Trophoblast cell (in vitro differentiated cells and primary cell): Measurements from ENCODE around the gene LRBA.

Experiments
- DNase-seq, 2 donors: peaks; one replicate each; pipeline ENCODE4 v3.0.0-alpha.2; 2016
- H2AFZ ChIP-seq: 2 replicates; pipeline ENCODE4 v1.6.1; 2013; ENCODE audit warnings: low read length, moderate library complexity, mild to moderate bottlenecking; ENCODE audit not compliant: insufficient read depth, poor library complexity
- H2AK5ac ChIP-seq: 2 replicates; pipeline ENCODE4 v1.6.1; 2013; ENCODE audit warnings: mild to moderate bottlenecking, low read length
- H2BK120ac ChIP-seq: 2 replicates; pipeline ENCODE4 v1.6.1; 2013; ENCODE audit warnings: low read length, mild to moderate bottlenecking, moderate library complexity; ENCODE audit not compliant: insufficient read depth, poor library complexity
- H2BK12ac ChIP-seq: 2 replicates; pipeline ENCODE4 v1.6.1; 2013; ENCODE audit warnings: mild to moderate bottlenecking, low read length, moderate library complexity
- H2BK5ac ChIP-seq: 2 replicates; pipeline ENCODE4 v1.6.1; 2013; ENCODE audit warnings: low read length, low read depth, moderate library complexity, mild to moderate bottlenecking; ENCODE audit not compliant: poor library complexity
- H3K14ac ChIP-seq: 2 replicates; pipeline ENCODE4 v1.6.1; 2013; ENCODE audit warnings: mild to moderate bottlenecking, low read length
- H3K18ac ChIP-seq: 2 replicates; pipeline ENCODE4 v1.6.1; 2013; ENCODE audit warnings: mild to moderate bottlenecking, low read length
- H3K23ac ChIP-seq: 2 replicates; pipeline ENCODE4 v1.6.1; 2013; ENCODE audit warnings: low read length
- H3K27ac ChIP-seq: 2 replicates; pipeline ENCODE4 v1.5.1; 2013; ENCODE audit warnings: low read depth, mild to moderate bottlenecking, inconsistent platforms, low read length, moderate library complexity
- H3K27me3 ChIP-seq: 2 replicates; pipeline ENCODE4 v1.6.1; 2013; ENCODE audit warnings: inconsistent platforms, mild to moderate bottlenecking, low read length, moderate library complexity; ENCODE audit not compliant: insufficient read depth
- H3K36me3 ChIP-seq, 2 experiments: 1 replicate in 1 of 2; 2 replicates in 1 of 2; pipeline ENCODE4 v1.6.1; 2013; ENCODE audit warnings: low read length in 2 of 2, mild to moderate bottlenecking in 2 of 2, moderate library complexity in 1 of 2; ENCODE audit not compliant: insufficient read depth in 2 of 2, control insufficient read depth in 1 of 2
- H3K4ac ChIP-seq: 2 replicates; pipeline ENCODE4 v1.6.1; 2013; ENCODE audit warnings: low read depth, mild to moderate bottlenecking, low read length, moderate library complexity
- H3K4me1 ChIP-seq, 2 experiments: 1 replicate in 1 of 2; 2 replicates in 1 of 2; pipeline ENCODE4 v1.6.1; 2013; ENCODE audit warnings: low read length in 2 of 2, mild to moderate bottlenecking in 2 of 2, moderate library complexity in 1 of 2; ENCODE audit not compliant: insufficient read depth in 2 of 2, control insufficient read depth in 1 of 2
- H3K4me2 ChIP-seq: 2 replicates; pipeline ENCODE4 v1.6.1; 2013; ENCODE audit warnings: inconsistent platforms, mild to moderate bottlenecking, low read length, moderate library complexity
- H3K4me3 ChIP-seq: 2 replicates; pipeline ENCODE4 v1.5.1; 2013; ENCODE audit warnings: mild to moderate bottlenecking, low read depth, low read length, inconsistent platforms
- H3K79me1 ChIP-seq: one replicate; pipeline ENCODE4 v1.6.1; 2013; ENCODE audit warnings: low read length
- H3K79me2 ChIP-seq: 2 replicates; pipeline ENCODE4 v1.6.1; 2013; ENCODE audit warnings: low read length, mild to moderate bottlenecking; ENCODE audit not compliant: control insufficient read depth, insufficient read depth, poor library complexity
- H3K9ac ChIP-seq: 2 replicates; pipeline ENCODE4 v1.6.1; 2013; ENCODE audit warnings: mild to moderate bottlenecking, low read length
- H3K9me3 ChIP-seq: 2 replicates; pipeline ENCODE4 v1.6.1; 2013; ENCODE audit warnings: low read depth, mild to moderate bottlenecking, control low read depth, inconsistent platforms, low read length; ENCODE audit not compliant: insufficient read depth
- H4K12ac ChIP-seq: 2 replicates; pipeline ENCODE4 v1.6.1; 2013; ENCODE audit warnings: low read depth, mild to moderate bottlenecking, low read length, moderate library complexity
- H4K8ac ChIP-seq: 2 replicates; pipeline ENCODE4 v1.6.1; 2013; ENCODE audit warnings: low read depth, mild to moderate bottlenecking, low read length, moderate library complexity
- H4K91ac ChIP-seq: one replicate; pipeline ENCODE4 v1.6.1; 2013; ENCODE audit warnings: low read depth, mild to moderate bottlenecking, low read length, moderate library complexity
- WGBS: extraction: QIAGEN DNeasy Blood & Tissue Kit; methylation state at CpG from one replicate; pipeline ENCODE4 v1.1.7; 2013; ENCODE audit warnings: missing lambda C conversion rate; ENCODE audit not compliant: insufficient read length, insufficient coverage; ENCODE audit errors: extremely low coverage; 5-methylcytosine and 5-hydroxymethylcytosine counted together

The LRBA gene

GRCh38 chr4:150384249-150384648 lies 630.8 kb downstream of the LRBA start:
- no peaks in the 10 kb centered on the region for H3K9me3 ChIP-seq
- no peak overlapping the region for H4K12ac ChIP-seq
- no peaks in the 10 kb centered on the region for H3K79me1 ChIP-seq
- DNase-seq = no peak
- H3K4ac ChIP-seq = no peak overlapping the region
- no peaks in the 10 kb centered on the region for H3K79me2 ChIP-seq
- no CpG with 5 or more reads among the region's 4 CpGs for WGBS
- no peak overlapping the region for H3K4me2 ChIP-seq
- H2BK5ac ChIP-seq = no peak overlapping the region
- H2BK12ac ChIP-seq = no peak overlapping the region
- no peak overlapping the region for H2AFZ ChIP-seq
- H3K14ac ChIP-seq = no peak overlapping the region
- no peak overlapping the region for H3K23ac ChIP-seq
- H3K4me3 ChIP-seq = no peak overlapping the region
- H3K4me1 ChIP-seq = no peaks in the 10 kb centered on the region
- H2BK120ac ChIP-seq = no peak overlapping the region
- no peaks in the 10 kb centered on the region for H3K36me3 ChIP-seq
- no peak overlapping the region for H4K8ac ChIP-seq
- H3K27me3 ChIP-seq = no peaks in the 10 kb centered on the region
- H2AK5ac ChIP-seq = no peak overlapping the region
- no peak overlapping the region for H3K18ac ChIP-seq
- H3K9ac ChIP-seq = no peak overlapping the region
- H3K27ac ChIP-seq = no peak overlapping the region
- no peak overlapping the region for H4K91ac ChIP-seq

- DNase-seq = no peak
- no peak overlapping the region for H2AFZ ChIP-seq
- H3K4ac ChIP-seq = no peak overlapping the region
- H3K4me3 ChIP-seq = no peak overlapping the region
- no peak overlapping the region for H4K91ac ChIP-seq
- no peaks in the 10 kb centered on the region for H3K9me3 ChIP-seq
- no CpG with 5 or more reads among the region's 1 CpG for WGBS
- H4K8ac ChIP-seq = no peak overlapping the region
- no peak overlapping the region for H2BK5ac ChIP-seq
- no peaks in the 10 kb centered on the region for H3K79me2 ChIP-seq
- no peak overlapping the region for H2BK120ac ChIP-seq
- no peak overlapping the region for H3K14ac ChIP-seq
- no peak overlapping the region for H3K27ac ChIP-seq
- no peaks in the 10 kb centered on the region for H3K79me1 ChIP-seq
- no peaks in the 10 kb centered on the region for H3K36me3 ChIP-seq
- H2AK5ac ChIP-seq = no peak overlapping the region
- no peak overlapping the region for H3K9ac ChIP-seq
- no peaks in the 10 kb centered on the region for H3K27me3 ChIP-seq
- no peaks in the 10 kb centered on the region for H3K4me1 ChIP-seq
- no peak overlapping the region for H3K18ac ChIP-seq
- H4K12ac ChIP-seq = no peak overlapping the region
- H3K4me2 ChIP-seq = no peak overlapping the region
- no peak overlapping the region for H3K23ac ChIP-seq
- H2BK12ac ChIP-seq = no peak overlapping the region
Measured at GRCh38 chr4:150382028-150382427, 633.1 kb downstream of the LRBA start.

GRCh38 chr4:150381609-150382008 lies 633.5 kb downstream of the LRBA start:
- Histone ChIP-seq H3K27me3 (no peaks in the 10 kb centered on the region), H3K9ac (no peak overlapping the region), H3K36me3 (no peaks in the 10 kb centered on the region), H4K12ac (no peak overlapping the region), H2BK12ac (no peak overlapping the region), H2AK5ac (no peak overlapping the region), H3K27ac (no peak overlapping the region), H2AFZ (no peak overlapping the region), H3K14ac (no peak overlapping the region), H3K4ac (no peak overlapping the region), H3K79me1 (no peaks in the 10 kb centered on the region), H3K18ac (no peak overlapping the region), H3K79me2 (no peaks in the 10 kb centered on the region), H3K23ac (no peak overlapping the region), H2BK5ac (no peak overlapping the region), H3K4me2 (no peak overlapping the region), H4K91ac (no peak overlapping the region), H4K8ac (no peak overlapping the region), H3K4me3 (no peak overlapping the region), H3K9me3 (no peaks in the 10 kb centered on the region), H2BK120ac (no peak overlapping the region), H3K4me1 (no peaks in the 10 kb centered on the region)
- WGBS = no CpG with 5 or more reads among the region's 3 CpGs
- DNase-seq = peak; percentile 64 to 95

GRCh38 chr4:150381036-150381435 lies 634.0 kb downstream of the LRBA start:
- Histone ChIP-seq H2AFZ (no peak overlapping the region), H4K91ac (no peak overlapping the region), H3K4me3 (no peak overlapping the region), H3K9ac (no peak overlapping the region), H2BK12ac (no peak overlapping the region), H3K9me3 (no peaks in the 10 kb centered on the region), H3K23ac (no peak overlapping the region), H4K8ac (no peak overlapping the region), H3K36me3 (no peaks in the 10 kb centered on the region), H3K79me1 (no peaks in the 10 kb centered on the region), H3K27ac (no peak overlapping the region), H2AK5ac (no peak overlapping the region), H3K18ac (no peak overlapping the region), H3K4ac (no peak overlapping the region), H3K79me2 (no peaks in the 10 kb centered on the region), H2BK120ac (no peak overlapping the region), H4K12ac (no peak overlapping the region), H2BK5ac (no peak overlapping the region), H3K27me3 (no peaks in the 10 kb centered on the region), H3K14ac (no peak overlapping the region), H3K4me2 (no peak overlapping the region), H3K4me1 (no peaks in the 10 kb centered on the region)
- WGBS = no CpG with 5 or more reads among the region's 2 CpGs
- DNase-seq = no peak
